HEK293 (cell line): ENCODE measurements around the gene CHCHD6.

Source experiments
- CTCF ChIA-PET: fragments of 350-600 bp; formaldehyde crosslinking; extraction: SDS; loops from one replicate; lab custom pipeline; 2021; ENCODE audit warnings: antibody characterized with exemption; lab: Yijun Ruan, JAX
- POLR2A ChIA-PET: fragments of 300-600 bp; formaldehyde crosslinking; extraction: SDS; loops from one replicate; lab custom pipeline; 2020; ENCODE audit warnings: antibody characterized with exemption, inconsistent platforms; lab: Yijun Ruan, JAX
- H3K27ac ChIP-seq: fragments of 200-500 bp; sonication (Bioruptor generic); 2 replicates; pipeline ENCODE4 v1.5.1; 2014; ENCODE audit warnings: low read depth, low read length, control low read depth, inconsistent platforms; ENCODE audit errors: extremely low read depth
- H3K36me3 ChIP-seq, 2 experiments: fragments of 200-500 bp in 1 of 2; sonication (Bioruptor generic) in 1 of 2; 1 replicate in 1 of 2; 2 replicates in 1 of 2; pipeline ENCODE4 v1.5.1; 2014 to 2017; ENCODE audit warnings: inconsistent platforms in 2 of 2, low read length in 2 of 2; ENCODE audit not compliant: control insufficient read depth in 2 of 2, insufficient read depth in 1 of 2
- H3K4me1 ChIP-seq: fragments of 200-500 bp; sonication (Bioruptor generic); 2 replicates; pipeline ENCODE4 v1.5.1; 2014; ENCODE audit warnings: mild to moderate bottlenecking, low read length, inconsistent platforms; ENCODE audit not compliant: control insufficient read depth, insufficient read depth
- H3K4me3 ChIP-seq: 2 replicates; pipeline ENCODE4 v1.5.1; 2011; ENCODE audit warnings: low read depth, mild to moderate bottlenecking, control low read depth, low read length, moderate library complexity
- H3K9me3 ChIP-seq: fragments of 200-500 bp; sonication (Bioruptor generic); 2 replicates; pipeline ENCODE4 v1.5.1; 2014; ENCODE audit warnings: low read depth, low read length, inconsistent platforms; ENCODE audit not compliant: control insufficient read depth, insufficient read depth
- AEBP2 ChIP-seq: fragments of 450-650 bp; formaldehyde crosslinking; IDR thresholded peaks from 2 replicates; pipeline ENCODE4 v1.5.1; 2016; ENCODE audit warnings: missing biosample characterization, missing genetic modification characterization, borderline replicate concordance
- BCL11B ChIP-seq: fragments of 450-650 bp; formaldehyde crosslinking; IDR thresholded peaks from 2 replicates; pipeline ENCODE4 v1.5.1; 2016; ENCODE audit warnings: low read depth, missing biosample characterization, missing genetic modification characterization
- GLI2 ChIP-seq: fragments of 450-650 bp; formaldehyde crosslinking; IDR thresholded peaks from 2 replicates; pipeline ENCODE4; 2017; ENCODE audit warnings: missing biosample characterization, missing genetic modification characterization, low read depth, borderline replicate concordance
- HOXD13 ChIP-seq: sonication (generic); formaldehyde crosslinking; IDR thresholded peaks from 2 replicates; pipeline ENCODE4 v1.8.0; 2022; ENCODE audit warnings: missing genetic modification reagents, borderline replicate concordance
- KLF16 ChIP-seq: fragments of 450-650 bp; formaldehyde crosslinking; IDR thresholded peaks from 2 replicates; pipeline ENCODE4 v1.5.1; 2017; ENCODE audit warnings: missing biosample characterization, missing genetic modification characterization
- PRDM4 ChIP-seq: fragments of 450-650 bp; formaldehyde crosslinking; IDR thresholded peaks from 2 replicates; pipeline ENCODE4 v1.5.1; 2017; ENCODE audit warnings: missing biosample characterization, missing genetic modification characterization
- SCRT2 ChIP-seq: fragments of 450-650 bp; formaldehyde crosslinking; IDR thresholded peaks from 2 replicates; pipeline ENCODE4 v1.5.1; 2016; ENCODE audit warnings: missing biosample characterization, missing genetic modification characterization
- SETDB1 ChIP-seq: IDR thresholded peaks from one replicate; pipeline ENCODE4 v1.6.1; 2017; ENCODE audit warnings: mild to moderate bottlenecking, low read length, moderate library complexity, mixed read lengths; ENCODE audit not compliant: insufficient read length
- ZNF121 ChIP-seq: fragments of 450-650 bp; formaldehyde crosslinking; IDR thresholded peaks from 2 replicates; pipeline ENCODE4 v1.5.1; 2016; ENCODE audit warnings: missing biosample characterization, missing genetic modification characterization
- ZNF146 ChIP-seq: fragments of 450-650 bp; formaldehyde crosslinking; IDR thresholded peaks from 2 replicates; pipeline ENCODE4 v1.5.1; 2016; ENCODE audit warnings: missing biosample characterization, missing genetic modification characterization
- ZNF148 ChIP-seq: fragments of 450-650 bp; formaldehyde crosslinking; IDR thresholded peaks from 2 replicates; pipeline ENCODE4 v1.5.0; 2017; ENCODE audit warnings: missing biosample characterization, missing genetic modification characterization, borderline replicate concordance
- ZNF174 ChIP-seq: fragments of 450-650 bp; formaldehyde crosslinking; IDR thresholded peaks from 2 replicates; pipeline ENCODE4 v1.5.0; 2017; ENCODE audit warnings: missing biosample characterization, mild to moderate bottlenecking, missing genetic modification characterization
- ZNF18 ChIP-seq: fragments of 450-650 bp; formaldehyde crosslinking; IDR thresholded peaks from 2 replicates; pipeline ENCODE4 v1.5.1; 2016; ENCODE audit warnings: missing biosample characterization, missing genetic modification characterization
- ZNF354C ChIP-seq: fragments of 450-650 bp; formaldehyde crosslinking; IDR thresholded peaks from 2 replicates; pipeline ENCODE4 v1.5.1; 2016; ENCODE audit warnings: missing biosample characterization, missing genetic modification characterization, low read depth, borderline replicate concordance
- ZNF530 ChIP-seq: fragments of 450-650 bp; formaldehyde crosslinking; IDR thresholded peaks from 2 replicates; pipeline ENCODE4 v1.5.1; 2016; ENCODE audit warnings: low read depth, missing biosample characterization, missing genetic modification characterization
- ZNF558 ChIP-seq: fragments of 450-650 bp; formaldehyde crosslinking; IDR thresholded peaks from 2 replicates; pipeline ENCODE4 v1.5.1; 2016; ENCODE audit warnings: missing biosample characterization, missing genetic modification characterization
- ZNF580 ChIP-seq: fragments of 450-650 bp; formaldehyde crosslinking; IDR thresholded peaks from 2 replicates; pipeline ENCODE4 v1.5.1; 2016; ENCODE audit warnings: missing biosample characterization, missing genetic modification characterization
- ZNF596 ChIP-seq: fragments of 450-650 bp; IDR thresholded peaks from 2 replicates; pipeline ENCODE4 v1.5.0; 2018; ENCODE audit warnings: missing biosample characterization, mild to moderate bottlenecking, missing genetic modification characterization, moderate library complexity
- ZNF624 ChIP-seq: fragments of 450-650 bp; formaldehyde crosslinking; IDR thresholded peaks from 2 replicates; pipeline ENCODE4 v1.5.1; 2017; ENCODE audit warnings: missing biosample characterization, missing genetic modification characterization
- TF ChIP-seq, protein P1 (sequence below): fragments of 450-650 bp; formaldehyde crosslinking; IDR thresholded peaks from 2 replicates; pipeline ENCODE4 v1.5.1; 2017; ENCODE audit warnings: missing biosample characterization, missing genetic modification characterization
- TF ChIP-seq, protein P2 (sequence below): fragments of 450-650 bp; formaldehyde crosslinking; IDR thresholded peaks from 2 replicates; pipeline ENCODE4 v1.5.1; 2016; ENCODE audit warnings: missing biosample characterization, missing genetic modification characterization

Gene CHCHD6

DNA sequence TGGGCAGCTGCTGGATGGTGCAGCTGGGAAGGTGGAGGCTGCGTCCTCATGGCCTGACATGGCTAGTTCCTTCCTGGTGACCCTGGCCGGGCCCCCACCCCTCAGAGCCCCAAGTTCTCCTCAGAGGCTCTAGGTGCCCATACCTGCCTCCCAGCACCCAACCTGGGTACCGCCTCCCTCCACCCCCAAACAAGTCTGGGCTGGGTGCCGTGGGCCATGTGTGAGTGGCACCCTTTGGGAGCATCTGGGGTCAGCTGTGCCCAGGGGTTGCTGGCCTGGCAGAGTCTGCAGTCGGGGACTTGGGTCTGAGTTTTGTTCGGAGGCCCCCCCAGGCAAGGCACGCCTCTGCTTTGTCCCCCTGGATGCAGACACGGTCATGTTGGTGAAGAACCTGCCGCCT lies 289.4 kb downstream of the CHCHD6 start:
- POLR2A ChIA-PET = no interaction called here
- Histone ChIP-seq H3K27ac (no peak overlapping the region), H3K4me1 (no peaks in the 10 kb centered on the region; the same call in 1 of the 2 replicates), H3K4me3 (no peak overlapping the region), H3K9me3 (no peaks in the 10 kb centered on the region), H3K36me3 (peaks cover 0 to 76% of the 10 kb centered on the region in 2 experiments; a peak in 1 of 3 replicates)
- TF ChIP-seq ZNF146 (tag by site-specific recombination) (no peak), ZNF558 (tag by site-specific recombination) (no peak), ZNF624 (tag by site-specific recombination) (no peak), ZNF148 (tag by site-specific recombination) (no peak), ZNF596 (tag by site-specific recombination) (no peak), ZNF530 (tag by site-specific recombination) (no peak), ZNF580 (tag by site-specific recombination) (no peak), GLI2 (no peak), ZNF121 (tag by site-specific recombination) (no peak), ZNF18 (no peak), KLF16 (tag by site-specific recombination) (no peak), BCL11B (no peak), AEBP2 (tag by site-specific recombination) (no peak), HOXD13 (CRISPR knock-in tag) (no peak)
- TF ChIP-seq, protein P1, sequence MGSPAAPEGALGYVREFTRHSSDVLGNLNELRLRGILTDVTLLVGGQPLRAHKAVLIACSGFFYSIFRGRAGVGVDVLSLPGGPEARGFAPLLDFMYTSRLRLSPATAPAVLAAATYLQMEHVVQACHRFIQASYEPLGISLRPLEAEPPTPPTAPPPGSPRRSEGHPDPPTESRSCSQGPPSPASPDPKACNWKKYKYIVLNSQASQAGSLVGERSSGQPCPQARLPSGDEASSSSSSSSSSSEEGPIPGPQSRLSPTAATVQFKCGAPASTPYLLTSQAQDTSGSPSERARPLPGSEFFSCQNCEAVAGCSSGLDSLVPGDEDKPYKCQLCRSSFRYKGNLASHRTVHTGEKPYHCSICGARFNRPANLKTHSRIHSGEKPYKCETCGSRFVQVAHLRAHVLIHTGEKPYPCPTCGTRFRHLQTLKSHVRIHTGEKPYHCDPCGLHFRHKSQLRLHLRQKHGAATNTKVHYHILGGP (tag by site-specific recombination) = no peak
- CTCF ChIA-PET = no interaction called here

DNA sequence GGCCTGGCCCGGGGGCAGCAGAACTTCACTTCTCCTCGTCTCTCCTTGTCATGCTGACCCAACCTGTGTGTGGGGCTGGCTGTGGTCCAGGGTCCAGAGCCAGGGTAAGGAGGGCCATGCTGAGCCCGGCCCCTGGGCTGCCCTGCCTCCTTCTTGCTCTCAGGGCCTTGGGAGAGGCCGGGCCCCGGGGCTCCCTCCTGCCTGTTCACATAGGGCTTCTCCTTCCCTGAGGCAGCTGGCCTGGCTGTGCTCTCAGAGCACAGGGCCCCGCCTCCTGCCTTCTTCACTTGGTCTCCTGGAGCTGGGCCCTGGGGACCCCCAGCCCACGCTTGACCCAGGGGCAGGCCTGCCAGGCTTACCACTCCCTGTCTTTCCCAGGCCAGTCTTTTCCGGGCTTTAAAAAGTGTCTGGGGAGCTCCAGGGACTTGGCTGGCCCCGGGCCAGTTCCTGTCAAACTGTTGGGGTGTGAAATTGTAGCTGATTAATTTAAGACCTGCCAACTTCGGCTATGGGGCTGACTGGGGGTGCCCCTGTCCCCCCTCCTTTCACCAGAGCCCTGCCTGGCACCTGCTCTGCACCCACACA lies 290.7 kb downstream of the CHCHD6 start:
- Histone ChIP-seq H3K4me3 (no peak overlapping the region), H3K27ac (no peak overlapping the region), H3K36me3 (peaks cover 0 to 63% of the 10 kb centered on the region in 2 experiments; a peak in 1 of 3 replicates), H3K9me3 (no peaks in the 10 kb centered on the region), H3K4me1 (no peaks in the 10 kb centered on the region; the same call in 1 of the 2 replicates)
- ChIA-PET POLR2A (no interaction called here), CTCF (interaction anchor here (0.6 to 0.7 kb wide), 2 partner anchors 12 to 242 kb away, joined by 3 read pairs; no protein-coding TSS in a partner anchor)
- TF ChIP-seq, protein P2, sequence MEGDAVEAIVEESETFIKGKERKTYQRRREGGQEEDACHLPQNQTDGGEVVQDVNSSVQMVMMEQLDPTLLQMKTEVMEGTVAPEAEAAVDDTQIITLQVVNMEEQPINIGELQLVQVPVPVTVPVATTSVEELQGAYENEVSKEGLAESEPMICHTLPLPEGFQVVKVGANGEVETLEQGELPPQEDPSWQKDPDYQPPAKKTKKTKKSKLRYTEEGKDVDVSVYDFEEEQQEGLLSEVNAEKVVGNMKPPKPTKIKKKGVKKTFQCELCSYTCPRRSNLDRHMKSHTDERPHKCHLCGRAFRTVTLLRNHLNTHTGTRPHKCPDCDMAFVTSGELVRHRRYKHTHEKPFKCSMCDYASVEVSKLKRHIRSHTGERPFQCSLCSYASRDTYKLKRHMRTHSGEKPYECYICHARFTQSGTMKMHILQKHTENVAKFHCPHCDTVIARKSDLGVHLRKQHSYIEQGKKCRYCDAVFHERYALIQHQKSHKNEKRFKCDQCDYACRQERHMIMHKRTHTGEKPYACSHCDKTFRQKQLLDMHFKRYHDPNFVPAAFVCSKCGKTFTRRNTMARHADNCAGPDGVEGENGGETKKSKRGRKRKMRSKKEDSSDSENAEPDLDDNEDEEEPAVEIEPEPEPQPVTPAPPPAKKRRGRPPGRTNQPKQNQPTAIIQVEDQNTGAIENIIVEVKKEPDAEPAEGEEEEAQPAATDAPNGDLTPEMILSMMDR (tag by site-specific recombination) = no peak
- no peak for TF ChIP-seq SETDB1
- TF ChIP-seq ZNF354C = no peak
- no peak for TF ChIP-seq PRDM4 (tag by site-specific recombination)
- no peak for TF ChIP-seq SCRT2 (tag by site-specific recombination)
- no peak for TF ChIP-seq ZNF174 (tag by site-specific recombination)
